Left renal pelvis (tissue), 4 donors: ENCODE data around the gene DSTYK. TPM values are rescaled to one million over a fixed set of nuclear protein-coding genes. Genes with fewer than 3 reads are reported as not detected.

Experiments
- DNase-seq, 4 donors: peaks; one replicate each; pipeline ENCODE4 v3.0.0-alpha.2; 2013; ENCODE audit warnings: low read depth in 4 of 4, low spot score in 3 of 4
- polyA plus RNA-seq, 4 donors: library from polyadenylated mRNA; unstranded; fragments of 120-200 nt; gene quantifications; one replicate each; pipeline ENCODE4 v1.2.1, GENCODE V29; 2013; ENCODE audit not compliant: insufficient read length in 4 of 4

DSTYK gene, protein sequence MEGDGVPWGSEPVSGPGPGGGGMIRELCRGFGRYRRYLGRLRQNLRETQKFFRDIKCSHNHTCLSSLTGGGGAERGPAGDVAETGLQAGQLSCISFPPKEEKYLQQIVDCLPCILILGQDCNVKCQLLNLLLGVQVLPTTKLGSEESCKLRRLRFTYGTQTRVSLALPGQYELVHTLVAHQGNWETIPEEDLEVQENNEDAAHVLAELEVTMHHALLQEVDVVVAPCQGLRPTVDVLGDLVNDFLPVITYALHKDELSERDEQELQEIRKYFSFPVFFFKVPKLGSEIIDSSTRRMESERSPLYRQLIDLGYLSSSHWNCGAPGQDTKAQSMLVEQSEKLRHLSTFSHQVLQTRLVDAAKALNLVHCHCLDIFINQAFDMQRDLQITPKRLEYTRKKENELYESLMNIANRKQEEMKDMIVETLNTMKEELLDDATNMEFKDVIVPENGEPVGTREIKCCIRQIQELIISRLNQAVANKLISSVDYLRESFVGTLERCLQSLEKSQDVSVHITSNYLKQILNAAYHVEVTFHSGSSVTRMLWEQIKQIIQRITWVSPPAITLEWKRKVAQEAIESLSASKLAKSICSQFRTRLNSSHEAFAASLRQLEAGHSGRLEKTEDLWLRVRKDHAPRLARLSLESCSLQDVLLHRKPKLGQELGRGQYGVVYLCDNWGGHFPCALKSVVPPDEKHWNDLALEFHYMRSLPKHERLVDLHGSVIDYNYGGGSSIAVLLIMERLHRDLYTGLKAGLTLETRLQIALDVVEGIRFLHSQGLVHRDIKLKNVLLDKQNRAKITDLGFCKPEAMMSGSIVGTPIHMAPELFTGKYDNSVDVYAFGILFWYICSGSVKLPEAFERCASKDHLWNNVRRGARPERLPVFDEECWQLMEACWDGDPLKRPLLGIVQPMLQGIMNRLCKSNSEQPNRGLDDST
- polyA plus RNA-seq = 10 to 100 TPM; 16.4 to 20.4 (median 17.5) TPM

DNA sequence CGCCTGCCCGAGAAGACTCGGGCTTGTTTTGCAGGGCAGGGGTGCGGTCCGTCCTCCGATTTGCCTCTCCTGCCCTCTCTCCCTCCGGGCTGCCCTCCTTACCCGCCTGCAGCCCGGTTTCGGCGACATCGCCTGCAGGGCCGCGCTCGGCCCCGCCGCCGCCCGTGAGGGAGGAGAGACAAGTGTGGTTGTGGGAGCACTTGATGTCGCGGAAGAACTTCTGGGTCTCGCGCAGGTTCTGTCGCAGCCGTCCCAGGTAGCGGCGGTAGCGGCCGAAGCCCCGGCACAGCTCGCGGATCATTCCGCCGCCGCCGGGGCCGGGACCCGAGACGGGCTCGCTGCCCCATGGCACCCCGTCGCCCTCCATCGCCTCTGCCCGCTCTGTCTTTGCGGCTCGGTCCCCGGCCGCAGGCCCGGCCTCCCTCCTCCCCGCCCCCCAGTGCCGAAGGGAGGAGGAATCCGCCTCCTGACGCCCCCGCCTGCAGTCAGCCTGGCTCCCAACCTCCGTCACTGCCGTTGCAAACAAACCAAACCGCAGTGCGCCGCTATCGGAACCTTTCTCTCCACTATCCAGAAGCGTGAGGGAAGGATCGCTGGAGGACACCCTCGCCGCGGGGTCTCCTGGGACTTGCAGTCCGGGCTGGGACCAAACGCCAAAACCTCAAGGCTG lies at the start of gene DSTYK:
TSS of gene DSTYK (minus strand) at position 534 of the 670 bp plus-strand sequence. CDS start at position 367, 167 bp downstream.
- DNase-seq = peak; percentile 85 to 93 (median 92)

DNA sequence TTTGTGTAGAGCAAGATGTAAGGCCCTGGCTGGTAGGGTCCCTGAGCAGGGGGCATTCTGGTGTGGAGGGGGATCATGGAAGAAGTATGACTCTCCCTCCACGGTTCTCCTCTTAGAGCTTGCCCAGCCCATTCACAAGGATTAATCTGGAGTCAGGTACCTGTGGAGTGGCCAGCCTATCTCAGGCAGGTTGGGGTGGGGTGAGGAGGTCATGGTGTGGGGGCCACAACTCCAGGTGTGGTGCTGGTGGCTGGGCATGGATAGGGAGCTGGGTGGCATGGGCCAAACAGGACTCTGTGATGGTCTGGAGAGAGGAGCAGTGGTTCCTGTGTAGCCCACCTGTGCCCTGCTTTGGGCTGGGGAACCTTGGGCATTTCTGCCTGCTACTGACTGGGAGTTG lies 48.5 kb upstream of the DSTYK start:
- no peak for DNase-seq

DNA sequence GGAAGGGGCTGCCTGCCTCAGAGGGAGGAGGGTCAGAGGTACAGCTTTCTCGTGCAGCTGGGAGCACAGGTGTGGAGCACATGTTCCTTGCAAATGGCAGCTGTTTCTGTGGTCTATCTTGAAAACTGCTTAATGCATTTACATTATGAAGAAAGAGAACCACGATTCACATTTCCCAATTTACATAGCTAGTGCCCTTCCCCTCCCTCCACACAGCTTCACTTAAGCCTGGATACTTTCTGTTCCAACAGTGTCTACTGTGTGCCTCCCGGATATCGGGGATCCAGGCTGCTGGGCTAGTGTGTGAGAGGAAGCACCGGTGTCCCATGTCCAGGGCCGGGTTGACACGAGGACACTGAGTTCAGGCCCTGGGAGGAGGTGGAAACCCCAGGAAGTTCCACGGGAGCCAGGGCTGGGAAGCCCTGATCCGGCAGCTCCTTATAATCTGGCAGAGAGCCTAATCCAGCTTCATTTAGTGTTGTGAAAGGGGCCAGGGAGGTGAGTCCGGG lies 47.9 kb upstream of the DSTYK start:
- no peak for DNase-seq

DNA sequence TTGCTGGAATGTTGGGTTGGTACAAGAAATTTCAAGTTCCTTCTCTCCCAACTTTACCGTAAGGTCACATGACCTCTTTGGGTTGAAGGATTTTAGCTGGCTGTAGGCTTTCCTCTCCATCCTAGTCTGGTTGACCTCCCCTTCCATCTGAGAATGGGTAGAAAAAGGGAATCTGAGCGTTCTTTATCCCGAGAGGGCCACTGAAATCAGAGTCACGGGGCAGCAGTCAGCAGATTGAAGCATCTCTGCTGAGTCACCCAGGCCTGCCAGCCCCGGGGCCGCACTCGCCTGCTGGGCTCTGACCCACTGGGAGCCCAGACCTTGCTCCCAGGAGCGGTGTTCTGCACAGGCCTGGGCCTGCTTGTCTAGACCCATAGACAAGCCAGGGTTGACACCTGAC lies 47.2 kb upstream of the DSTYK start:
- no peak for DNase-seq

DNA sequence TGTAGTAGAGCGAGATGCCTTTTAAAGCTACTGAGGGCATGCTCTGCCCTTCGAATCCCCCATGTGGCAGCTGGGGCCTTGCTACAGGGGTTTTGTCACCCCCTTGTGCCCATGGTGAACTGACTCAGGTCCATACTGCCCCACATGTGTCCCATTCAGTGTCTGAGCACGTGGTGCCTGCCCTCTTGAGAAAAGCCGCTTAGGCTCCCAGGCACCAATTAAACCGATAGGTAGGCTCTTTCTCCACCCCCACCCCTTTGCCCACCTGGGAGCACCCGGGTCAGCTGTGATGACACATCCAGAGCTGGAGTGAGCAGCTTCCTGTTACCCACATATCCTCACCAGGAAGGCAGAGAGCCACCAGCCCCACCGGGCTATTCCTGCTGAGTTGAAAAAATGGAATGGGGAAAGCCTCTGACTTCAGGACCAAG lies 46.8 kb upstream of the DSTYK start:
- no peak for DNase-seq

DNA sequence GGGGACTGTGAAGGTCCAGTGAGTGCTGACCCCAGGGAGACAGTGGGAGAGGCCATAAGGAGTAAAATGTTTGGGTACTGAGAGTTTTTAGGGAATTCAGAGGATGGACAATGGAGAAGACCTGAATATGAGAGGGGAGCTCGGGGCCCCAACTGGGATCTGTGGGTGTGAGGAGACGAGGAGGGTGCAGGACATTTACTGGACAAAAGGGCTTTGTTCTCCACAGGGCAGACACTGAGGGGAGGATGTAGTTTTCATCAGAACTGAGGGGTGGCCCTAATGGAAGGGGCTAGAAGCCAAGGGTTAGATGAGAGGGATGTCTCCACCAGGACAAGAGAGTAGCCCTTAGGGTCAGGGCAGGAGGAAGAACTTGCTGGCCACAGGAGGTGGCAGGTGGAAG lies 46.2 kb upstream of the DSTYK start:
- DNase-seq = no peak

DNA sequence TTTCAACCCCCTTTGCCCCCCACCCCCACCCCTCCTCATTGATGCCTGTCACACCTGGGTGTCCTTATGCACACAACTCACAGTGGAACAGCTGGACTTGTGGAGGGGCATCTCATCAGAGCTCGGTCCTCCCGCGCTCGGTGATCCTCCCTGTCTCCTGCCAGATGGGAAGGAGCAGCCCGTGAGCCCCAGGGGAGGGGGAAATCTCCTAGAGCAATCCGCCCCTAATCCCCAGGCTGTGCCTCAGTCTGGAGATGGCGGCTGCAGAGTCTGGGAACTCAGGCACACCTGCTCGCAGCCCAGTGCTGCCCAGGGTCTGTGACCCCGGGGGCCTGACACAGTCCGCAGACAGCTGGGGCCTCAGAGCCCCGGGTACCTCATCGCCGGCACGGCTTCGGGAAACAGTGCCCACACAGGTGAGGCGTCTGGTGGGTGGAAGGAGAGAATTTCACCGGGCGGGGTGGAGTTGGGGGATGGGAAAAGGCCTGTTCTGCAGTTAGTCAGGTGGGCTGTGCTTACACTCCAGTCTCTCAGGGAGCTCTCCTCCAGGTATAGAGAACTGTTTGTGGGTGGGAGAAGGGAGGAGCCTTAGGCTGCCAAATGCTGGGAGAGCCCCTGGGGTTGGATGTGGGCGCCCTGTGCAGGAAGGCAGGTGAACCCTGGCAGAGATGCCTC lies 45.6 kb upstream of the DSTYK start:
- DNase-seq = no peak

DNA sequence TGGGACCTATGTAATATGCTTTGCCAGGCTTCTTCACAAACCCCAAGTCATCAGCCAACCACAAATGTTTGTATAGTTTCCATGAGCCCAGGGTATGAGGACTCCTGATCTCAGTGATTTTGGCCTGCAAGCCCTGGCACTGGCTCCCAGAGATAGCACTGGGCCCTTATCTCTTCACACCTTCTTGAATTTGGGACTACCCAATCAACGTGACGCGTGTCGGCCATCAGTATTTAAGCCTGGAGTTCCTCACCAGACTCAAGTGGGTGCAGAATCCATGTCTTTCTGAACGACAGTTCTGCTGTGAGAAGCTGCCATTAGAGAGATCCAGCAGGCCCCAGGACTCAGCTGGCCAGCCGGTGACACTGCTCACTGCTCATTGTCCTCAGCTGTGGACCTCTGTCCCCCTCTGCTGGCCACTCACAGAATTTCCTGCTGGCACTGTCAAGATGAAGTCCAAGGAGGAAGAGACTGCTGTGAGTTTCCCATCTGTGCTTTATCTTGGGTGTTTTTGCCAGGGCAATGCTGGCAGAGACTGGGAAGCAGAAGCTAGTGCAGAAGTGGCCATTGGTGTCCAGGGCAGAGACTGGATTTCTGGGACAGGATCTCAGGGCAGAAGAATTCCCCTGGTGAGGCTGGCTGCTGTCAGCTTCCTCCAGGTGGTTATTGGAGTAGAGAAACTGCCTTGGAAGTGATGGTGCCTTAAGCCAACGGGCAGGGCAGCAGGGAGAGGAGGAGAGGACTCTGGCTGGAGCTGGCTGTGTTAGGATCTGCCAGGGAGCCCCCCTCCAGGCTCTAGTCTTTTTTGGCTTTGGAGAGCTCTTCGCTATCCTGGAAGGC lies 44.7 kb upstream of the DSTYK start:
- peak; percentile 63 to 74 (median 71) for DNase-seq

DNA sequence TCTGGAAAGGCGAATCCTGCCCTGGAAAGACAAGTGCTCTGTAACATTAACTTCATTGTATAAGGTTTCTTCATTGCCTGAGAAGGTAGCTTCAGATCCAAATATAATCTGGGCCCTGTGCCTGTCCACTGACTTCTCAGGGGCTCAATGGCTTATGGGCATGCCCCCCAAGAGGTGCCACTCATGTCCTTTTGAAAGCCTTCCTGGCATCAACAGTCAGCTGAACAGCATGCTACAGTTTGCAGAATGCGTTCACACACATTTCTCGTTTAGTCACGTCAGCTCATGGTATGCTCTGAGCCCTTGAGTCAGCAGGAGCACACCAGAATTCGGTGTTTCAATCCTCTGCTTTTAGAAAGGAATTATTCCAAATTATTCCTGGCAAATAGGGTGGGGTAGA lies 40.1 kb upstream of the DSTYK start:
- no peak for DNase-seq

DNA sequence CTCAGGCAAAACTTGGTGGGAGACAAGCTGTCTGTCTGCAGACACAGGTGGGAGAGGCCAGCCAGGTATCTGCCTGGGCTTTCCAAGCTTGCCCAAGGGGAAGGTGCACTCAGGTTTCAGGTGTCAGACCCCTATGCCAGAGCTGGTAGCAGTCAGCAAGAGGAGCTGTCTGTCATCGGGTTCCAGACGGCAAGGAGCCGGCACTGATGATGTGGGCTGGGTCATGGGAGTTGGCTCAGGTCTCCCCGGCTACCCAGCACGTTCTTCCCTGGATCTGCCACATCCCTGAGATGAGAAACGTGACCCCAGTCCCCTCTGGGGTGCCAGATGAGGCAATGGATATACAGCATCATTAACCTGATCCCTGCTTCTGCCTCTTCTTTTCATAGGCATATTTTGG lies 39.2 kb upstream of the DSTYK start:
- DNase-seq = no peak

DNA sequence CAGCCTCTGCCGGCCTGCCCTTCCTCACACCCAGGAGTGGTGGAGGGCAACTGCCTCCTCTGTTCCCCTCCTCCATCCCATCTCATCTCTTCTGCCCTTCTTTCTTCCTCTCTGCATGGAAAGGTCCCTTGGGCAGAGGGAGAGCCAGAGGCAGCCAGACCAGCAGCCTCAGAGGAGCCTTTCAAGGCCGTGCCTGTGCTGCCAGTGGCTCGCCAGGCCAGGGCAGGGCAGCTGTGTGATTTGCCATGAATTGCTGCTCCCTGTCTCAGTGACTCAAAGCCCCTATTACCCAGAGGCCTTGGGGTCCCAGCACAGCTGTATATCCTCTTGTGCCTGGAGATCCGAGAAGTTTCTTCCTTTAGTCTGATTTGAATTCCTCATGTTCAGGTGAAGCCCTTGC lies 38.1 kb upstream of the DSTYK start:
- no peak for DNase-seq

DNA sequence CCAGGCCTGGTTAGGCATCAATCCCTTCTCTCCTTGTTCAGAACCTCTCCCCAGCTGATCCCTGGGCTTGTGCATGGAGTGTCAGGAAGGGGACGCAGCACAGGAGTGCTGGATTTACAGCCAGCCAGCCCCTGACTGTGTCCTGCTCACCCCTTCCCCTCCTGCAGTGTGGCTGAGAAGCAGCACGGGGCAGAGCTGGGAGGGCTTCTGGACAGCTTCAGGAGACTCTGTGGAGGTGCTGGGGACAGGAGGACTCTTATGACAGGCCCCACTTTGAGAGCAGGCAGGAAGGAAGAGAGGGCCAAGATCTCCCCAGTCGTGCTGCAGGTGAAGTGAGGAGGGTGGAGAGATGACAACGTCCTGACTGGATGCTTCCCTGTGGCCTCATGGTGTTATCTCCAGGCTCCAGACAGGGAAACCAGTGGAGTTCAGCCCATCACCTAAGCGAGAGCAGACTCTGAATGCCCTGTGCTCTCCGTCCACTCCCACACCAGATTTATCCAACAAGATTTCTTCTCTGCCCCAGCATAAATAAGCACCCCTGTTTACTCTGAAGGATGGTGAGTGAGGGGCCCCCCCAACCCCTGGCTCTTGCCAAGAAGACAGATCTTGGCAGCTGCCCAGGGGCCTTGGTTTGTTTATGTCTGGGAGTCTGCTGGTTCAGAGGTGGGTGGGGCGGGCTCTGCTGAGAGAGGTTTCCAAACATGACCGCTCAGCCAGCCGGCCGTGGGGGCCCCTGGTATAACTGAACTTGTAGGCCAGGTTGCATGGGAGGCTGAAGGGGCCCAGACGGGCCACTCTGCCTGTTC lies 37.5 kb upstream of the DSTYK start:
- DNase-seq = no peak

DNA sequence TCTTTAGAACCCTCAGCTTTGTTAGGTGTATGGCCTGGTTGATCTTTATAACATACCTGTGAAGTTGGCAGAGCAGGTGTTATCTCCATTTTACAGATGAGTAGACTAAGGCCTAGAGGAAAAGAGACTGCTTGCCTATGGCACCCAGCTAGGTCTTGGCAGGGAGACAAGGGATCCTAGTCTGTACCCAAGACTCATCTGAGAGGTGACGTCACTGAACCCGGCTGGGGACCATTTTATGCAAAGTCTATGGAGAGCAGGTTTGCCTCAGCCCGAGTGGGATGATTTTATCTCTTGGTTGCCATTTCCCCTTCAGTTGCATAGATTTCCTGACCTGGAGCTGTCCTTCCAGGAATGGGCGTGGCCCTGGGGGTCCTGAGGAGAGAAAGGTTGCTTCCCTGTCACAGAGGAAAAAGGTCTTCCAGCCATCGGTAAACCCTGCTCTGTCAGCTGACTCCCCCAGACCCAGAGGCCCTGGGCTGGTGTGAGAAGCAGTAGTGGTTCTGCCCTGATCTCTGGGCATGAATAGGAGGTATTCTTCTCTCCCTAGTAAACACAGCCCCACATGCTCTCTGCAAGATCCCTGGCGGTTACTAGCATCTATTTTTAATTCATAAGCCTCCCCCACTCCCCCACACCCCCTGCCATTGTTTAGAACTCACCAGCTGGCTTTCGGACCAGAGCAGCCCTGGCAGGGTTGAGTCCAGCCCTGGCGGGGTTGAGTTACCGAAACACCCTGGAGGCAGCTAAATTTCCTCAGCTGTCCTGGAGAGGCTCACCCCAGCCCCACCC lies 35.8 kb upstream of the DSTYK start:
- DNase-seq = no peak

DNA sequence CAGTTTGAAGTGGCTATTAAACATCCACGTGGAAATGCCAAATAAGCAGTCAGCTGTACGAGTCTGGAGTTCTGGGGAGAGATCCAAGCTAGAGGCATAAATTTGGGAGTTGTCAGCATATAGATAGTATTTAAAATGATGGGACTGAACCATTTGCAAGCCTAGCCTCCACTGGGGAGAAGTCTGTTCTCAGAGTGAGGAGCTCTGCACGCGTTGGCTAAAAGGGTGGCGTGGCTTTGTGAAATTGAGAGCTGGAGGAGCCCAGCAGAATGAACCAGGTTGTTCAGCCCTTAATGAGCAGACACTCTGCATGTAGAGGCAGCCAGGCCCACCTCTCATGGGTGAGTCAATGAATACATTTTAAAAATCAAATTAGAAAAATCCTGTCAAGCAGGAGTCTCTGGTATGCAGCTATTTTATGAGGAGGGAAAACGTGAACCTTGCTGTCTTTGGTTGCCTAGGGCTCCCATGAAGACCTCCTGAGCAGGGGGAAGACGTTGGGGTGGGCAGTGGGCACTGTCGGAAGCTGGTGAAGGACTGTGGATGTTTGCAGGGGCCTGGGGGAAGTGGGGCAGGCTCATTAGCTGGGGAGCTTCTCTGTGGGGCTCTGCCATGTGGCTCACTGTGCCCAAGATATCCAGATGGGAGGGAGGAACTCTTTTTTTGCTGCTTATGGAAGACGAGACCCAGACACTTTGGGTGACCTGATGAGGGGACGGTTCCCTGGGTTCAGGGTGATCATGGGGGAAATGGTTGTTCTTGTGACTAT lies 35.0 kb upstream of the DSTYK start:
- no peak for DNase-seq

DNA sequence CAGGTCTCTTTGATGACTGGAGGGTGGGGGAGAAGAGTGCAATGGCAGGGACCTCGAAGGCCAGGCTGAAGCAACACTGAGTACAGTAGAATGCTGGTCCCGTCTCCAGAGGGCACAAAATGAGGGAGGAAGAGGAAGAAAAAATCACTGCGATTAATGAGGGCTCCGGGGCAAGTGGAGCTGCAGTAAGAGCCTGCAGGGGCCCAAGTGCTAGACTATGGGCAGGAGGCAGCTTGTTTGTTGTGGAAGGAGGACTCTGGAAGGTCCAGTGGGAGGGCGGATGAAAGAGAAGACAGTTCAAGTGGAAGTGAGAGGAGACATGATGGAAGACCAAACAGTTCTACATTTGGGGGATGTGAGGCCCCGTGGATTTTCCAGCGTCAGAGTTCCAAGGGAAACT lies 33.6 kb upstream of the DSTYK start:
- no peak for DNase-seq

DNA sequence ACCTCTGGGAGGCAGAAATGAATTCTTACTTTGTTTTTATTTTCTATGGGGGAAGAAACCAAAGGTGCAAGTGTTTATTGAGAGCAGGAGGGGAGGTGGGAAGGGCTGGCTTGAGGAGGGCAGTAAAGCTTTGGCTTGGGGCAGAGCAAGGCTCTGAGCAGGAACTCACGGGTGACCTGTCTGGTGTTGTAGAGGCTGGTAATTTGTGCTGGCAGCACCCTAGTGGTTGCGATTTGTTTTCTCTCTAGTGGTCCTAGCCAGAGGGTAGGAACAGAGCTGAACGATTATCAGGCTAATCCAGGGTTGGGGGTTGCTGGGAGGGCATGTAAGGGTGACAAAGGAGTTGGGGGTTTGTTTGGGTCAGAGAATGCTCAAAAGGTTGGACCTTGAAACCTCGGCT lies 32.9 kb upstream of the DSTYK start:
- DNase-seq = no peak
